Activated T-cell treated with anti-CD3 and anti-CD28 coated beads, Interleukin-2, amount 50 U/mL, for 4 hours (primary cell): ENCODE measurements around the gene AP1S1. TPM values are rescaled to one million over a fixed set of nuclear protein-coding genes. Genes with fewer than 3 reads are reported as not detected.
"Not testable (repeated sequence)": the region's sequence is repeated elsewhere in the genome, so short reads cannot be mapped to it uniquely, and the experiment has no call there.

Experiments
- ATAC-seq, 2 donors: fragments of 200-7000 bp; cut with Tn5 transposase; one replicate each; pipeline ENCODE4 v1.10.0; 2021
- DNase-seq: peaks from one replicate; pipeline ENCODE4 v3.0.0-alpha.2; 2020
- H3K27me3 Mint-ChIP-seq: one replicate; pipeline ENCODE4 v1.8.0; 2021; ENCODE audit warnings: low read depth, mixed read lengths
- H3K36me3 Mint-ChIP-seq: one replicate; pipeline ENCODE4 v1.8.0; 2022; ENCODE audit warnings: mixed read lengths; ENCODE audit not compliant: insufficient read depth
- H3K4me1 Mint-ChIP-seq: one replicate; pipeline ENCODE4 v1.8.0; 2021; ENCODE audit warnings: low read depth, mixed read lengths
- H3K4me3 Mint-ChIP-seq: one replicate; pipeline ENCODE4 v1.8.0; 2021; ENCODE audit warnings: mild to moderate bottlenecking, moderate library complexity, mixed read lengths
- H3K9me3 Mint-ChIP-seq: one replicate; pipeline ENCODE4 v1.8.0; 2021; ENCODE audit warnings: mixed read lengths
- total RNA-seq, 3 donors: library from RNA; stranded (reverse); gene quantifications; one replicate each; pipeline ENCODE4 v1.2.1, GENCODE V29; 2021

AP1S1 gene
- total RNA-seq, 3 donors from 2014 or later, result 27.6 to 32.9 (median 28.3) TPM

DNA sequence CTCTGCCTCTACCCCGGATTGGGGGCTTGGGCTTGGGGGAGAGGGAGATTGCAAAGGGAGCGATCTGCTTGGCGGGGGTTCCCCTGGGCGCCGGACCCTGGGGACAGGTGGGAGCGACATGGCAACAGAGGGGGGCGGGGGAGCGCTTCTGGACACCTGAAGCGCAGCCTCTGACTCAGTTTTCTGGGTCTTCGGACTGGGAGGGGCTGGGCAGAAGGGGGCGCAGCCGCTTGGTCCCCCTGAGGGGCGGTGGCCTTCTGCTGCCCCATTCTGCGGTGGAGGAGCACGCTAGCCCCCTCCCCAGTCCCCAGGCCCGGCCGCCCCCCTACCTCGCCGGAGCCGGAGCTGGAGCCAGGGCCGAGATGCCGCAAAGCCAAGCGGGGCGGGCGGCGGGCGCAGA, 25.4 kb downstream of the AP1S1 start:
- no peaks in the 10 kb centered on the region for H3K9me3 Mint-ChIP-seq
- no peaks in the 10 kb centered on the region for H3K36me3 Mint-ChIP-seq
- ATAC-seq, result no peak
- H3K4me1 Mint-ChIP-seq, result peaks cover 7% of the 10 kb centered on the region
- no peak overlapping the region for H3K4me3 Mint-ChIP-seq
- H3K27me3 Mint-ChIP-seq, result peaks cover 67% of the 10 kb centered on the region
- no peak for DNase-seq

GRCh38 chr7:101180130-101180755, 26.0 kb downstream of the AP1S1 start, which contains the start of gene NAT16:
Gene NAT16 (minus strand): TSS chr7:101180293. CDS start chr7:101174807, 5,486 bp downstream.
- ATAC-seq (no peak), DNase-seq (no peak)
- Mint-ChIP-seq H3K4me1 (peaks cover 6% of the 10 kb centered on the region), H3K27me3 (peaks cover 66% of the 10 kb centered on the region), H3K4me3 (peak within 1 kb of the TSS; percentile 19), H3K36me3 (no peaks in the 10 kb centered on the region), H3K9me3 (no peaks in the 10 kb centered on the region)

DNA sequence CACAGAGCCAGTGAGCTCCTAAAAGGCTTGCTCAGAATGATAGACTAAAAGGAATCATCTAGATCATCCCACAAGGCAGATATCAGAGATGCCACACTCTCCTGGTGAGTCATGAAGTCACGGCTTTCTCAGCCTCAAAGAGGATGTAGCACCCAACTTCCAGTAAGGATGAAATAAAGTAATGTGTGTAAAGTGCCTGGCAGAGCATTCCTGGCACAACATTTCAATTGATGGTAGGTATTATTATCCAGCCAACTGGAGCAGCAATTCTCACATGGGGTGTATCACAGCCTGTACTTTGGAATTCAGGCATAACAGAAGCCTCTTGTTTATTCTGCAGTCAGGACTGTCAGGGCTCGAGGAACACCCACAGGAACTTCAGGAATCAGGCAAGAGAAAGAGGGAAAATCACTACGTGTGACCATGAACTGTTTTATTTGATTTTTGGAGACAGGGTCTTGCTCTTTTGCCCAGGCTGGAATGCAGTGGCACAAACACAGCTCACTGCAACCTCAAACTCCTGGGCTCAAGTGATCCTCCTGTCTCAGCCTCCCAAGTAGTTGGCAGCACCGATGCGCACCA, 31.1 kb downstream of the AP1S1 start:
- H3K27me3 Mint-ChIP-seq, result peaks cover 33% of the 10 kb centered on the region
- no peaks in the 10 kb centered on the region for H3K9me3 Mint-ChIP-seq
- peaks cover 2% of the 10 kb centered on the region for H3K4me1 Mint-ChIP-seq
- no peaks in the 10 kb centered on the region for H3K36me3 Mint-ChIP-seq
- ATAC-seq (no peak), DNase-seq (no peak)
- H3K4me3 Mint-ChIP-seq, result no peak overlapping the region

- Mint-ChIP-seq H3K36me3 (no peaks in the 10 kb centered on the region), H3K4me3 (no peak overlapping the region), H3K9me3 (no peaks in the 10 kb centered on the region), H3K4me1 (no peaks in the 10 kb centered on the region), H3K27me3 (peaks cover 26% of the 10 kb centered on the region)
- DNase-seq (no peak), ATAC-seq (no peak)
Measured at GRCh38 chr7:101186194-101186593, 31.9 kb downstream of the AP1S1 start.

DNA sequence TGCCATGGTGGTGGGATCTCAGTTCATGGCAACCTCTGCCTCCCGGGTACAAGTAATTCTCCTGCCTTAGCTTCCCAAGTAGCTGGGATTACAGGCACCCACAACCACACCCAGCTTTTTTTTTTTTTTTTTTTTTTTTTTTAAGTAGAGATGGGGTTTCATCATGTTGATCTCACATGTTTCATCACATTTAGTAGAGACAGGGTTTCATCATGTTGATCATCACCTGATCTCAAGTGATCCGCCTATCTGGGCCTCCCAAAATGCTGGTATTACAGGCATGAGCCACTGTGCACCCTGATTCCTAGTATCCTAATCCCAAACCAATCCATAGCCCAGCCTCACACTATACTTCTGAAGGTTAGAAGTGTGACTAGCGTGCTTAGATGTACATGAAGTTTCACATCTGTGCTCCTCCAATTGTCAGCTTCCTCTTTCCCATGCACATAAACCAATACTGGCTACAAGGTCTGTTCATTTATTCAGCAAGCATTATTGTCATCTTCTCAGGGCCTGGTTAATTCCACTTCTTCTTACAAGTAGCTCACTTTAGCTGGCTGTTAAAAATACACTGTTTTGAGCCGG, 32.7 kb downstream of the AP1S1 start:
- peaks cover 22% of the 10 kb centered on the region for H3K27me3 Mint-ChIP-seq

DNA sequence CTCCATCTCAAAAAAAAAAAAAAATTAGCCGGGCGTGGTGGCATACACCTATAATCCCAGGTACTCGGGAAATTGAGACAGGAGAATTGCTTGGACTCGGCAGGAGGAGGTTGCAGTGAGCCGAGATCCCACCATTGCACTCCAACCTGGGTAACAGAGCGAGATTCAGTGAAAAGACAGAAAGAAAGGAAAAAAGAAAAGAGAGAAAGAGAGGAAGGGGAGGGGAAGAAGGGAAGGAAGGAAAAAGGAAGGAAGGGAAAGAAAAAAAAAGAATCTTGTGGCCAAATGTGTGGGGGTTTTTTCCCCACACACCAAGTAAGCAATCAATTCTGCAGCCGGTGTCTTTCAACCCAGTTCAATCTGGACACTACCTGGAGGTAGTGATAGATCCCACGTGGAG, 34.8 kb downstream of the AP1S1 start:
- DNase-seq (no peak), ATAC-seq (no peak)

More for the DNA sequence above, 32.7 kb downstream of the AP1S1 start:
- H3K4me1 Mint-ChIP-seq, result no peaks in the 10 kb centered on the region
- ATAC-seq (no peak), DNase-seq (no peak)
- no peaks in the 10 kb centered on the region for H3K36me3 Mint-ChIP-seq
- no peaks in the 10 kb centered on the region for H3K9me3 Mint-ChIP-seq
- no peak overlapping the region for H3K4me3 Mint-ChIP-seq

DNA sequence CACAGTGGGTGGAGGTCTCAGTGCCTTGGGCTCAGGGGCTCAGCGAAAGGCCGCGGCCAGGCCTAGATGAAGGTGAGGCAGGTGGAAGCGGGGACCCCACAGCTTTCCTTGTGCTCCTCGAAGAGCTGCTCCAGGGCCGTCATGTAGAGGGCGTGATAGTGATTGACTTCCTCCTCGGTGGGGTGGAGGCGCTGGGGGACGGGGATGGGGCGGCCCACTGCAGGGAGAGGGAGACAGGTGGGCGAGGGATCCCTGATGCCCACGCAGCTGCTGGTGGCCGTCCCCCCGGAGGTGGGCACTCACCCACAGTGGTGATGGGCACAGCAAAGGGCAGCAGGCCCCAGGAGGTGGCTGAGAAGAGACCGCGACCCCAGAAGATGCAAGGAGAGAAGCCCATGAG, 41.6 kb downstream of the AP1S1 start:
- DNase-seq (no peak), ATAC-seq (no peak)
- peaks cover 3% of the 10 kb centered on the region for H3K4me1 Mint-ChIP-seq
- no peaks in the 10 kb centered on the region for H3K36me3 Mint-ChIP-seq
- H3K4me3 Mint-ChIP-seq, result no peak overlapping the region
- H3K27me3 Mint-ChIP-seq, result peaks cover 17% of the 10 kb centered on the region
- no peaks in the 10 kb centered on the region for H3K9me3 Mint-ChIP-seq

More for the DNA sequence above, 34.8 kb downstream of the AP1S1 start:
- no peaks in the 10 kb centered on the region for H3K4me1 Mint-ChIP-seq
- no peaks in the 10 kb centered on the region for H3K9me3 Mint-ChIP-seq
- no peaks in the 10 kb centered on the region for H3K36me3 Mint-ChIP-seq
- no peak overlapping the region for H3K4me3 Mint-ChIP-seq
- H3K27me3 Mint-ChIP-seq, result peaks cover 12% of the 10 kb centered on the region

- ATAC-seq (no peak), DNase-seq (no peak)
- H3K27me3 Mint-ChIP-seq, result peaks cover 32% of the 10 kb centered on the region
- no peak overlapping the region for H3K4me3 Mint-ChIP-seq
- peaks cover 7% of the 10 kb centered on the region for H3K4me1 Mint-ChIP-seq
- H3K36me3 Mint-ChIP-seq, result no peaks in the 10 kb centered on the region
- no peaks in the 10 kb centered on the region for H3K9me3 Mint-ChIP-seq
Measured at GRCh38 chr7:101197991-101198390, 43.7 kb downstream of the AP1S1 start.

DNA sequence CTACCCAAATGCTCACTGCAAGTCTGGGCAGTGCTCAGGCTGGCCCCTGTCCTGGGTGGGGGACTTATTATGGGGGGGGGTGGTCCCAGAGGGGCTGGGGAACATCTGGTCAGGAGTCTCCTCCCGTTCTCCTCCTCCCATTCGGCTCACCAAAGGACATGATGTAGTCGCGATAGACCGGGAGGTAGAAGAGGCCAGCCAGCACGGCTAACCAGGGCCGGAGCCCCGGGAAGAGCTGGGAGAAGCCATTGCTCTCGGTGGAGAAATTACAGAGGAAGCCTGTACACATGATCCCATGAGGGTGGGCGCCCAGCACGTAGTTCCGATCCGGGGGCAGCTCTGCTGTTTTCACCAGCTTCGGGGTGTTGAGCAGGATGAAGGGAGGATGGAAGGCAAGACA, 44.2 kb downstream of the AP1S1 start:
- H3K9me3 Mint-ChIP-seq, result no peaks in the 10 kb centered on the region
- no peak overlapping the region for H3K4me3 Mint-ChIP-seq
- ATAC-seq (no peak), DNase-seq (no peak)
- peaks cover 33% of the 10 kb centered on the region for H3K27me3 Mint-ChIP-seq
- H3K36me3 Mint-ChIP-seq, result no peaks in the 10 kb centered on the region
- H3K4me1 Mint-ChIP-seq, result peaks cover 8% of the 10 kb centered on the region

DNA sequence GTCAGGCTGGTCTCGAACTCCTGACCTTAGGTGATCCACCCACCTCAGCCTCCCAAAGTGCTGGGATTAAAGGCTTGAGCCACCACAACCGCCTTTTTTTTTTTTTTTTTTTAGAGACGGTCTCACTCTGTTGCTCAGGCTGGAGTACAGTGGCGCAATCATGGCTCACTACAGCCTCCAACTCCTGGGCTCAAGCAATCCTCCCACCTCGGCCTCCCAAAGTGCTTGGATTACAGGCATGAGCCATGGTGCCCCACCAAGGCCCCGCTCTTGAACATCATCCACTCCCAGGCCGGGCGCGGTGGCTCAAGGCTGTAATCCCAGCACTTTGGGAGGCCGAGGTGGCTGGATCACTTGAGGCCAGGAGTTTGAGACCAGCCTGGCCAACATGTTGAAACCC, 45.2 kb downstream of the AP1S1 start:
- not testable (repeated sequence) for ATAC-seq, H3K4me3 Mint-ChIP-seq, DNase-seq, H3K36me3 Mint-ChIP-seq, H3K9me3 Mint-ChIP-seq
- H3K4me1 Mint-ChIP-seq, result peaks cover 13% of the 10 kb centered on the region
- H3K27me3 Mint-ChIP-seq, result peaks cover 34% of the 10 kb centered on the region

GRCh38 chr7:101200504-101200861, 46.2 kb downstream of the AP1S1 start:
- ATAC-seq (no peak), DNase-seq (no peak)
- H3K4me1 Mint-ChIP-seq, result peaks cover 13% of the 10 kb centered on the region
- H3K27me3 Mint-ChIP-seq, result peaks cover 34% of the 10 kb centered on the region
- H3K4me3 Mint-ChIP-seq, result no peak overlapping the region
- no peaks in the 10 kb centered on the region for H3K9me3 Mint-ChIP-seq
- no peaks in the 10 kb centered on the region for H3K36me3 Mint-ChIP-seq

DNA sequence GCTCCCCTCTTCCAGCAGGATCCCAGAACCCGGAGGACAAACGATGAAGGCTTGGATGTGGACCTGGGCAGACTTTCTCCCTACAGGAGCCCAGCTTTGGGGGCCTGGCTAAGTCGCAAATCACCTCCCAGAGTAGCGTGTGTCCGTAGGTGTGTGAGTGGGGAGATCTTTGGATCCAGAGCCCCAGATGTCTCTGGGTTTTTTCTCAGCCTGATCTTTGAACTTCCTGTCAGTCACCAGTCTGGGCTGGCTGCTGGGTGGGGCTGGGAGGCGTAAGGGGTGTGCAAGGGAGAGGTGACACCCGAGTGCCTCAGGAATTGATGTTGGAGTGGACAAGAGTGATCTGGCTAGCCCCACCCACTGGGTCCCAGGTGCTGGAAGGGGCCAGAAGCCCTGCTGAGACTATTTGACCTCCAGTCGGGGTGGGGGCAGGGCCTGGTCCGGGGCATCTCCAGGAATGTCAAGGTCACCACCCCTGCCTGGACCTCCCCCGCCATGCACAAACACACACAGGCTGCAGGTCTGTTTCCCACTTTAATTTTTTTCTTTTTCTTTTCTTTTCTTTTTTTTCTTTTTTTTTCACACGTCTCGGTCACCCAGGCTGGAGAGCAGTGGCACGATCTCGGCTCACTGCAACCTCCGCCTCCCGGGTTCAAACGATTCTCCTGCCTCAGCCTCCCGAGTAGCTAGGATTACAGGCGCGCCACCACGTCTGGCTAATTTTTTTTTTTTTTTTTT, 46.8 kb downstream of the AP1S1 start, which contains the start of gene MOGAT3:
MOGAT3 (minus strand) TSS at position 175 of the 738 bp plus-strand sequence. CDS start 182 bp downstream, outside the sequence.
- H3K36me3 Mint-ChIP-seq, result no peaks in the 10 kb centered on the region
- no peak for DNase-seq
- ATAC-seq, result peak in 1 of 2 donors; percentile 35
- no peak within 1 kb of the TSS for H3K4me3 Mint-ChIP-seq
- no peaks in the 10 kb centered on the region for H3K9me3 Mint-ChIP-seq
- peaks cover 13% of the 10 kb centered on the region for H3K4me1 Mint-ChIP-seq
- peaks cover 34% of the 10 kb centered on the region for H3K27me3 Mint-ChIP-seq

GRCh38 chr7:101201695-101202602, 47.7 kb downstream of the AP1S1 start:
- peaks cover 13% of the 10 kb centered on the region for H3K4me1 Mint-ChIP-seq
- ATAC-seq (peak; percentile 19 to 25), DNase-seq (no peak)
- no peaks in the 10 kb centered on the region for H3K9me3 Mint-ChIP-seq
- H3K36me3 Mint-ChIP-seq, result no peaks in the 10 kb centered on the region
- peaks cover 34% of the 10 kb centered on the region for H3K27me3 Mint-ChIP-seq
- no peak overlapping the region for H3K4me3 Mint-ChIP-seq

- no peak for ATAC-seq
- Mint-ChIP-seq H3K4me3 (no peak overlapping the region), H3K36me3 (no peaks in the 10 kb centered on the region), H3K9me3 (no peaks in the 10 kb centered on the region), H3K4me1 (peaks cover 13% of the 10 kb centered on the region), H3K27me3 (peaks cover 34% of the 10 kb centered on the region)
- DNase-seq, result no peak
Measured at GRCh38 chr7:101202603-101202918, 48.3 kb downstream of the AP1S1 start.
